GM21619 (cell line): ENCODE results near the gene MYO5C.
"Not testable (repeated sequence)": the region's sequence is repeated elsewhere in the genome, so short reads cannot be mapped to it uniquely, and the experiment has no call there.

Experiments used
- ATAC-seq: cut with Tn5 transposase; IDR thresholded peaks from one replicate; pipeline ENCODE4 v1.9.1; 2021; ENCODE audit not compliant: unreplicated experiment

The MYO5C gene

DNA sequence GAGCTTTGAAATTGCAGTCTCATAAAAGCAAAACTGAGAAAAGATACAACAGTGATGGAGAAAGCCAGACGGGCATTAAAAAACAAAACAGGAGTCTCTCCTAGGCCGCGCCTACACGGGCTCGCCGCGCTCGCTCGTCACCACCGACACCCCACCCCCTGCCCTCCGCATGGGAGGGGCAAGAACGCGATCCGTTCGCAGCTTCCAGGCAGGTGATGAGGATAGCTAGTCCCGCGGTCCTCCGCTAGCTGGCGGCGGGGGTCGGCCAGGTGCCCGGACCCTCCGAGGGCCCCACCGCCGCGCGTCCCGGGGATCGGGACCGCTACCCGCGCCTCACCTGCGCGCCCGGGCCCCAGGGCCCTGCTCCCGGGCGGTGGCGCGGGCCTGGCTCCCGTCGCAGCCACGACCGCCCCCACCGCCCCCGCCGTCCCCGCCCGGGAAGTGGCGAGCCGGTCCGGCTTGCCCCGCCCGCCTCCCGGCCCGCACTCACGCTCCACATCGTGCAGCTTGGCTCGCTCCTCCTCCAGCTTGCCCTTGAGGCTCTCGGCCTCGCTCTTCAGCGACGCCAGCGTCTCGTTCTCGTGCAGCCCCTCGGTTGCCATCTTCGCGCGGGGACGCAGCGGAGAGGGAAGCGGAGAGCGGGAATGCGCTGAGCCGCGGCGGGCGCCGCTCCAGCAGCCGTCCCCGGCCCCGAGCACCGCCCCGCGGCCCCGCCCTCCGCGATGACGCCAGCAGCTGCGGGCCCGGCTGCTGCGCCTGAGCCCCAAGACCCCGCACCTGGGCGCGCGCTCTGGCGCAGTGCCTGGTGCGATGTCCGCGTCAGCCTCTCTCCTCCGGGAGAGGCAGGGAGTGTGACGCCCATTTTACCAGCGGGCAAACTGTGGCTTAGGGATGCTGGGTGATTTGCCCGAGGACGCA lies 116.1 kb downstream of the MYO5C start:
- peak; percentile 77 for ATAC-seq

GRCh38 chr15:52178765-52179164 lies 116.8 kb downstream of the MYO5C start:
- no peak for ATAC-seq

GRCh38 chr15:52172869-52173268 lies 122.7 kb downstream of the MYO5C start:
- no peak for ATAC-seq

DNA sequence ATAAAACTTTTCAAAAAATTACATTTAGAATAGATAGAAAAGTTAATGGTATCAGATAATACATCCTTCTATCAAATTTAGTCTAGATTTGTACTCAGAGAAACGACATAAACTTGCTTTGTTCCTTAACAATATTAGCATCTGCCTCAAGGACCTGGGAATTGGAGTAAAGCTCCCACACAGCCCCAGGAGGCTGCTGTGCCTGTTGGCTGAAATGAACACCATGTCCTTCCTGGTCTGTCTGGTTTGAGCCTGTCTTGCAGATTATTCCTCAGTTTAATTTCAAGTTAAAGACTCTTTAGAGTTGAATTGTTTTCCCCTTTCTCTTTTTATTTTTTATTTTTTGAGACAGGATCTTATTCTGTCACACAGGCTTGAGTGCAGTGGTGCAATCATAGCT lies 123.8 kb downstream of the MYO5C start:
- no peak for ATAC-seq

DNA sequence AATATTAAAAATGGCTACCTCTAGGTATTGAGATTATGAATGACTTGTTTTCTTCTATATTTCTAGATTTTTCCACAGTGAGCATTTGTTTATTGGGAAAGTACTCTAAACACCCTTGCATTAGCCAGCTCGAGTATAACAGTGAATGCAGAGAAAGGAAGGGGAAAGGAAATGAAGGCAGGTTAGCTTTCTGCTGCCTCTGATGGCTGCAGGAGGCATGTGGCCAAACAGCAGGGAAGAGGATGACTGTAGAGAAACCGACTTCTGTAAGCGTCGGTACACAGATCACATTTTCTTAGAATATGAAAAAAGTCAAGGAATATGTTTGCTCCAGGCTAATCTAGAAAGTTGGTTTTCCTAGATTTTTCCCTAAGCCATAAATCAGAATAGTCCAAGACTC lies 124.2 kb downstream of the MYO5C start:
- ATAC-seq: no peak

GRCh38 chr15:52170199-52170598 lies 125.4 kb downstream of the MYO5C start:
- not testable (repeated sequence) for ATAC-seq

- not testable (repeated sequence) for ATAC-seq
These were observed 130.0 kb downstream of the MYO5C start for GRCh38 chr15:52165494-52166131.

DNA sequence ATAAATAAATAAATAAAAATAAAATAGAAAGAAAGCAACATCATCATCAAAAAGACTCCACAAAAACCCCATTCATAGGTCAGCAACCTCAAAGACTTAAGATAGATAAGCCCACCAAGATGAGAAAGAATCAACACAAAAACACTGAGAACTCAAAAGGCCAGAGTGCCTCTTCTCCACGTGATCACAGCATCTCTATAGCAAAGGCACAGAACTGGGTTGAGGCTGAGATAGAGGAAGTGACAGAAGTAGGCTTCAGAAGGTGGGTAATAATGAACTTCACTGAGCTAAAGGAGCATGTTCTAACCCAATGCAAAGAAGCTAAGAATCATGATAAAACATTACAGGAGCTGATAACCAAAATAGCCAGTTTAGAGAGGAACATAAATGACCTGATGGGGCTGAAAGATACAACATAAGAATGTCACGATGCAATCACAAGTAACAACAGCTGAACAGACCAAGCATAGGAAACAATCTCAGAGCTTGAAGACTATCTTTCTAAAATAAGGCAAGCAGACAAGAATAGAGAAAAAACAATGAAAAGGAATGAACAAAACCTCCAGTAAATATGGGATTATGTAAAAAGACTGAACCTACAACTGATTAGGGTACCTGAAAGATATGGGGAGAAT lies 130.9 kb downstream of the MYO5C start:
- ATAC-seq: no peak

DNA sequence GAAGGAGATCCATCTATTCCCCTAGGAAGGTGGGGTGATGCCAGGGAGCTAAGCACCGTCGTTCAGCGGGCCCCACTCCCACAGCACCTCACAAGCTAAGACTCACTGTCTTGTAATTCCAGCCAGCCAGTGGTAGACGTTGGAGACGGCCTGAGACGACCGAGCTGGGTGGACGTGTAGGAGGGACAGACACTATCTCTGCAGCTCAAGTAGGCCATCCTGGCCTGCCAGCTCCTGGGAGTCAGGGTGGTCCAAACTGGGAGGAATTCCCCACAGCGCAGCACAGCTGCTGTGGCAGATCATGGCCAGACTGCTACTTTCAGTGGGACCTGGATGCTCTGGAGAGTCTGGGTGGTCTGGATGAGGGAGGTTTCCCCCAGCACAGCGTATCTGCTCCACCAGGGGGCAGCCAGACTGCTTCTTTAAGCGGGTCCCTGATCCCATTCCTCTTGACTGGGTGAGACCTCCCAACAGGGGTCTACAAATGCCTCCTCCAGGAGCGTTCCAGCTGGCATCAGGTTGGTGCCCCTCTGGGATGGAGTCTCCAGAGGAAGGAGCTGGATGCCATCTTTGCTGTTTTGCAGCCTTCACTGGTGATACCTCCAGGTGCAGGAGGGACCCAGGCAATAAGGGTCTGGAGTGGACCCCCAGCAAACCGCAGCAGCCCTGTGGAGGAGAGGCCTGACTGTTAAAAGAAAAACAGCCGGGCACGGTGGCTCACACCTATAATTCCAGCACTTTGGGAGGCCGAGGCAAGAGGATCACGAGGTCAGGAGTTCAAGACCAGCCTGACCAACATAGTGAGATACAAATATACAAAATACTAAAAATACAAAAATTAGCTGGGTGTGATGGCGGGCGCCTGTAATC lies 132.0 kb downstream of the MYO5C start:
- no peak for ATAC-seq

DNA sequence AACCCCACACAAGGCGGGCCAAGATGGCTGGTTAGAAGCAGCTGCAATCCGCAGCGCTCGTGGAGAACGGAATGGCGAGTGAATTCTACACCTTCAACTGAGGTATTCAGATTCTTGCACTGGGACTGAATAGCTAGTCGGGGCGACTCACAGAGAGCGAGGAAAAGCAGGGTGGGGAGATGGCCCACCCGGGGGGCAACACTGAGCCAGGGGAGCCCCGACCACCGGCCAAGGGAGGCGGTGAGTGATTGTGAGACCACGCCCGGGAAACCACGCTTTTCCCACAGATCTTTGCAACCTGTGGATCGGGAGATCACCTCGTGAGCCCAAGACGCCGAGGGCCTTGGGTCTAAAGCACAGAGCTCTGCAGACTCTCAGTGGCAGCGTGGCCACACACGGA lies 132.7 kb downstream of the MYO5C start:
- no peak for ATAC-seq

GRCh38 chr15:52162260-52162659 lies 133.3 kb downstream of the MYO5C start:
- no peak for ATAC-seq

- ATAC-seq: no peak
These were observed 134.1 kb downstream of the MYO5C start for GRCh38 chr15:52161406-52161966.

DNA sequence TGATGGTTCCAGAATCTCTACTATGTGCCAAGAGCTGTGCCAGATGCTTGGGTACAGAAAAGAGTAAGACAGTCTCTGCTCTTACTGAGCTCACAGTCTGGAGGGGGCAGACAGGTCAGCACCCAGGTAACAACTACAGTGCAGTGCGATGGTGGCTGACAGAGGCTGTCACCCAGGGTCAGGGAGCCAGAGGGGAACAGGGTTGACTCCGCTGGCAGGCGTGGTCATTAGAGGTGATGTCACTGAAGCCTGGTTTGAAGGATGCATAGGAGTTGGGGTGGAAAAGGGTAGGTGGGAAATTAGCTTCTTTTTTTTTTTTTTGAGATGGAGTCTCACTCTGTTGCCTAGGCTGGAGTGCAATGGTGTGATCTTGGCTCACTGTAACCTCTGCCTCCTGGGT lies 136.0 kb downstream of the MYO5C start:
- ATAC-seq: no peak

DNA sequence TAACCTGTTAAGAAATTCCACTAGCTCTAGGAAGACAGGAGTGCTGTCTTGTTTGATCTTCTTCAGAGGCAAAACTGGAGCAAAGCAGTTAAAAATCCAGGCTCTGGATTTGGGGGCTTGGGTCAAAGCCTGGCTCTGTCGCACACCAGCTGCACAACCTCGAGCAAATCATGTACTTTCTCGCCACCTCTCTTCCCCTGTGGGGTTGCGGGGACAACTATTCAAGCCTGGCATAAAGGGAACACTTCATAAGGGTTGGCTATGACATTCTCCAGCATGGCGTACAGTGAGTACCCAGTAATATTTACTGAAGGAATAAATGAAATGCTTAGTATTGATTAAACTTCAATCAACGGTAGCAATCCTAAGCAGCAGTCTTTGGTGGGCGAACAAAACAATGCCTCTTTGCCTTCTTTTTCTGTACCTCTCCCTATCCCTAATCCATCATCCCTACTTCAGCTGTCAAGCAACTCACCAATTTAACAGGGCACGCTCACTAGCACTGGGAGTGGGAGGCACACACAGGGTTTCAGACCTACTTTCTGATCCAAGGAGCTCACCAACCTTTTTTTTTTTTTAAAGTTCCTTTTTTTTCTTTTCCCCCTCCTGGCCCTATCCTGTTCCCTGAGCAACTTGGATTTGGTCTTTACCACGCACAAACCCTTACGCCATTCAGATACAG lies 137.4 kb downstream of the MYO5C start:
- no peak for ATAC-seq

DNA sequence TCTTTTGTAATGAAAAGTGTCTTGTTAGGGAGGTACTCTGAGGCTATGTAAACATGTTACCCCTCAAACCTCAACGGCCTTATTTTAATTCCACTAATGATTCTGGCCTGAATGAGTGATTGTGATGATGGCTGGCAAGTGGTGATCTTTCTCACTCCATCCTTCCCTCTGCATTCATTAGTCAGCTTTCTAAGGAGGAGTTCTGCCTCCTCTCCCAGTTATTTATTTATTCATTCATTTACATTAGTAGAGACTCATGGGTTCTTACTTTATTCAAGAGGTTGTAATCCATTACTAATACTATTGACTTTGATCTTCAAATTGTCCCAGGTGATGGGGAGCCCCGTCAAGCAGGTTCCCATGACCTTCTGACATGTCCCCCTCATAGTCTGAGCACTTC lies 139.7 kb downstream of the MYO5C start:
- ATAC-seq: no peak

GRCh38 chr15:52154896-52155865 lies 140.4 kb downstream of the MYO5C start:
- ATAC-seq: no peak

- no peak for ATAC-seq
These were observed 141.4 kb downstream of the MYO5C start for GRCh38 chr15:52153900-52154895.

DNA sequence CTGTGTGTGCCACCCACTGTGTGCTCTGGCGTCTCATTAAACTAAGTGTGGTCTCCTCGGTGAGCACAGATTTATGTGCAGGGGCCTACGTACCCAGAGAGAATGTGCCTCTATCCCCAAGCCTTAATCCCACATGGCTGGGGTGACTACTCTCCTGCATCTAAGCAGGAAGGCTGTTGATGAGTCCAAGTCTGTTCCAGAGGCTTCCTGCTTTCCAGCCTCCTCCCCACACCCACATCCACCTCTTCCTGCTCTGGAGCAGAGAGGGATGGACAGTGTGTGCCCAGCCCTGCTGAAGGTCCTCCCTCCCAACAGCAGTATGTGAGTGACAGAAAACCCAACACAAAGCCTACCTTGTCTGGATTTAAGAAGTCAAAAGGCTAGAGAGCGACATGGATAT lies 144.3 kb downstream of the MYO5C start:
- ATAC-seq: no peak
